HEK293 (cell line): ENCODE measurements around the gene DPH7.

Source experiments
- CTCF ChIP-seq: fragments of 450-650 bp; formaldehyde crosslinking; IDR thresholded peaks from 2 replicates; pipeline ENCODE4 v1.5.1; 2016; ENCODE audit warnings: missing biosample characterization, missing genetic modification characterization
- TF ChIP-seq, protein P1 (sequence below): fragments of 450-650 bp; formaldehyde crosslinking; IDR thresholded peaks from 2 replicates; pipeline ENCODE4 v1.5.1; 2016; ENCODE audit warnings: missing biosample characterization, missing genetic modification characterization
- TF ChIP-seq, protein P2 (sequence below): sonication (generic); formaldehyde crosslinking; IDR thresholded peaks from 2 replicates; pipeline ENCODE4 v1.8.1; 2022; ENCODE audit warnings: mild to moderate bottlenecking, moderate library complexity, missing genetic modification reagents

DNA sequence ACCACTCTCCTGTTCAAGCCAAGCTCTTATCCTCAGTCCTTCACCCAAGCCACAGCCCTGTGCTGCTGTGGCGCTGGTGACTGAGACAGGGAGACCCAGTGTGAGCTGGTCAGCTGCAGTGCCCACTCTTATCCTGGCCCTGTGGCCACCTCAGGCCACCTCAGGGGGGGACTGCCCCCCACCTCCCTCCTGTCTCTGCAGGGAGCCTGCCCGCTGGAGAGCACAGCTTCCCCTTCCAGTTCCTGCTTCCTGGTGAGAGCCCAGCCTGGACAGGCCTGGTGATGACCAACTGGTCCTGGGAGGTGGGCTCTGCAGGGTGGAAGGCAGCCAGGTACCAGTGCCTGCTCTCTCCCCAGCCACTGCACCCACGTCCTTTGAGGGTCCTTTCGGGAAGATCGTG, 34.5 kb upstream of the DPH7 start:
- no peak for TF ChIP-seq CTCF
- TF ChIP-seq, protein P1, sequence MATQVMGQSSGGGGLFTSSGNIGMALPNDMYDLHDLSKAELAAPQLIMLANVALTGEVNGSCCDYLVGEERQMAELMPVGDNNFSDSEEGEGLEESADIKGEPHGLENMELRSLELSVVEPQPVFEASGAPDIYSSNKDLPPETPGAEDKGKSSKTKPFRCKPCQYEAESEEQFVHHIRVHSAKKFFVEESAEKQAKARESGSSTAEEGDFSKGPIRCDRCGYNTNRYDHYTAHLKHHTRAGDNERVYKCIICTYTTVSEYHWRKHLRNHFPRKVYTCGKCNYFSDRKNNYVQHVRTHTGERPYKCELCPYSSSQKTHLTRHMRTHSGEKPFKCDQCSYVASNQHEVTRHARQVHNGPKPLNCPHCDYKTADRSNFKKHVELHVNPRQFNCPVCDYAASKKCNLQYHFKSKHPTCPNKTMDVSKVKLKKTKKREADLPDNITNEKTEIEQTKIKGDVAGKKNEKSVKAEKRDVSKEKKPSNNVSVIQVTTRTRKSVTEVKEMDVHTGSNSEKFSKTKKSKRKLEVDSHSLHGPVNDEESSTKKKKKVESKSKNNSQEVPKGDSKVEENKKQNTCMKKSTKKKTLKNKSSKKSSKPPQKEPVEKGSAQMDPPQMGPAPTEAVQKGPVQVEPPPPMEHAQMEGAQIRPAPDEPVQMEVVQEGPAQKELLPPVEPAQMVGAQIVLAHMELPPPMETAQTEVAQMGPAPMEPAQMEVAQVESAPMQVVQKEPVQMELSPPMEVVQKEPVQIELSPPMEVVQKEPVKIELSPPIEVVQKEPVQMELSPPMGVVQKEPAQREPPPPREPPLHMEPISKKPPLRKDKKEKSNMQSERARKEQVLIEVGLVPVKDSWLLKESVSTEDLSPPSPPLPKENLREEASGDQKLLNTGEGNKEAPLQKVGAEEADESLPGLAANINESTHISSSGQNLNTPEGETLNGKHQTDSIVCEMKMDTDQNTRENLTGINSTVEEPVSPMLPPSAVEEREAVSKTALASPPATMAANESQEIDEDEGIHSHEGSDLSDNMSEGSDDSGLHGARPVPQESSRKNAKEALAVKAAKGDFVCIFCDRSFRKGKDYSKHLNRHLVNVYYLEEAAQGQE (tag by site-specific recombination): no peak
- TF ChIP-seq, protein P2, sequence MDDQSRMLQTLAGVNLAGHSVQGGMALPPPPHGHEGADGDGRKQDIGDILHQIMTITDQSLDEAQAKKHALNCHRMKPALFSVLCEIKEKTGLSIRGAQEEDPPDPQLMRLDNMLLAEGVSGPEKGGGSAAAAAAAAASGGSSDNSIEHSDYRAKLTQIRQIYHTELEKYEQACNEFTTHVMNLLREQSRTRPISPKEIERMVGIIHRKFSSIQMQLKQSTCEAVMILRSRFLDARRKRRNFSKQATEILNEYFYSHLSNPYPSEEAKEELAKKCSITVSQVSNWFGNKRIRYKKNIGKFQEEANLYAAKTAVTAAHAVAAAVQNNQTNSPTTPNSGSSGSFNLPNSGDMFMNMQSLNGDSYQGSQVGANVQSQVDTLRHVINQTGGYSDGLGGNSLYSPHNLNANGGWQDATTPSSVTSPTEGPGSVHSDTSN: no peak
